Frontal cortex (tissue), 4 donors: ENCODE data around the gene DAGLB. TPM values are rescaled to one million over a fixed set of nuclear protein-coding genes. Genes with fewer than 3 reads are reported as not detected.
"Not testable (repeated sequence)": the region's sequence is repeated elsewhere in the genome, so short reads cannot be mapped to it uniquely, and the experiment has no call there.

Experiments used
- DNase-seq, 2 donors: peaks; one replicate each; pipeline ENCODE4 v3.0.0; 2012; ENCODE audit warnings: low spot score in 2 of 2
- FAIRE-seq: peaks from 2 replicates; lab custom pipeline; 2012; peaks lifted over from hg19 to GRCh38; lab: Jason Lieb, UNC
- total RNA-seq: library from RNA; depleted of rRNA; stranded (reverse); fragments of >200 nt; gene quantifications from one replicate; pipeline ENCODE4 v1.2.3, GENCODE V29; 2014
- donor health status: control.
- donor health status: control.
- donor health status: control.

DAGLB gene
- total RNA-seq, 1 donor from 2014 or later = 25.7 TPM

DNA sequence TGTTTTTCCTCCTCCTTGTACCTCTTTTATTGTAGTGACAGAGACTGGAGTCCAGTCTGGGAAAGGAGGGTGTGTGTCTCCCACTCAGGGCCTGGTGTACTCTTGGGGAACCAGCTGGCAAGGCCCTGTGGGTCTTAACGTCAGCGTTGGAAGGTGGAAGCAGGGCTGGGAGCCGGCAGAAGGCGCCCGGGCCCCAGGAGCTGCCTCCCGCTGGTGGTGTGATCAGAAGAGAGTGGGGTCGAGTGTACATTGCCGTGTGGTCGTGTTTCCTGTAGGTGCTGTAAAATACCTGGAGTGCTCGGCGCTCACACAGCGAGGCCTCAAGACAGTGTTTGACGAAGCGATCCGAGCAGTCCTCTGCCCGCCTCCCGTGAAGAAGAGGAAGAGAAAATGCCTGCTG is 45.7 kb downstream of the DAGLB start:
- no peak for DNase-seq
- FAIRE-seq = no peak

DNA sequence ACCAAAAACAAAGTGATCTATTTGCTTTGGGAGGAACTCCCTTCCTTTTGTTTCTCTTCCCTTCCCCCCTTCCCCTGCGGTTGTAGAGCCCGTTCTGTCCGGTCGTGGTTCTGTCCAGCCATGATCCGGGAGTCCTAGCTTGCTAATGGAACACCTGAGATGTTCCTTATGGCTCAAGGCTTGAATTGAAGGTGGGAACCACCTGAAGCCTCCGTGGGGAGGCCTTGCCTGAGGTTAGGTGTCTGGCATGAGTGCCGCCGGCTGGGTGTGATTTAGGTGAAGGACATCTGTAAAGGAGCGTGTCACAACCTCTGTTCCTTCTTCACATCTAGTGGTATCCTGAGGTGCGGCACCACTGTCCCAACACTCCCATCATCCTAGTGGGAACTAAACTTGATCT is 46.2 kb downstream of the DAGLB start:
- DNase-seq = no peak
- no peak for FAIRE-seq

DNA sequence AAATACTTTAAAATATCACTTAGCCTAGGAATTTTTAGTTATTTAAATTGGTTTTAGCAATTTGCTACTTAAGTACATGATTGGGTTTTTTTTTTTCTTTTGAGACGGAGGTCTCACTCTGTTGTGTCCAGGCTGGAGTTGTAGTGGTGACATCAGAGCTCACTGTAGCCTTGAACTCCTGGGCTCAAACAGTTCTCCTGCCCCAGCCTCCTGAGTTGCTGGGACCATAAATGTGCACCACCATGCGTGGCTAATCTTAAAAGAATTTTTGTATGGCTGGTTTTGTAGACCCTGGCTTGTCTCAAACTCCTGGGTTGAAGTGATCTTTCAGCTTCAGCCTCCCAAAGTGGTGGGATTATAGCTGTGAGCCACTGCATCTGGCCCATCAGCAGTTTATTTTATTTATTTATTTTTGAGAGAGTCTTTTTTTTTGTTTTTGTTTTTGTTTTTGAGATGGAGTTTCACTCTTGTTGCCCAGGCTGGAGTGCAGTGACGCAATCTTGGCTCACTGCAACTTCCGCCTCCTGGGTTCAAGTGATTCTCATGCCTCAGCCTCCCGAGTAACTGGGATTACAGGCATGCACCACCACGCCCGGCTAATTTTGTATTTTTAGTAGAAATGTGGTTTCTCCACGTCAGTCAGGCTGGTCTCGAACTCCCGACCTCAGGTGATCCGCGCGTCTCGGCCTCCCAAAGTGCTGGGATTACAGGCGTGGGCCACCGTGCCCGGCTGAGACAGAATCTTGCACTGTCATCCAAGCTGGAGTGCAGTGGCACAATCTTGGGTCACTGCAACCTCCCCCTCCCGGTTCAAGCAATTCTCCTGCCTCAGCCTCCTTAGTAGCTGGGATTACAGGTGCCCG is 47.3 kb downstream of the DAGLB start:
- not testable (repeated sequence) for DNase-seq, FAIRE-seq

DNA sequence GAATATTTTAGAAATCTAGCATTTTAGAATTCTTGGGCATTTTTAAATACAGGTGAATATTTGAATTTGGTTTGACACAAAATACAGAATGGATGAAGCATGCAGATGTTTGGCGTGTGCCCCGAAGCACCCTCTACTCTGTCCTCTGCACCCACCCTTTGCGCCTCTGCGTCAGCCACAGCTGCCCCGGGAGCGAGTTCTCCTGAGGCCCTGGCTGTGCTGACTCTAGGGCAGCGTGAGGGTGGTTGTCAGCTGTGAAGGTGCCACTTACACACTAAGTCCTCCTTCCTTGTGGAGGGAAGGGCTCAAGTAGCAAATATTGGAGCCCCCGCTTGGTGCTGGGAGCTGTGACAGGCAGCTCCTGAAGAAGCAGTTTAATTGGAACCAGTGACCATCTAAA is 48.4 kb downstream of the DAGLB start:
- no peak for FAIRE-seq
- DNase-seq = no peak

DNA sequence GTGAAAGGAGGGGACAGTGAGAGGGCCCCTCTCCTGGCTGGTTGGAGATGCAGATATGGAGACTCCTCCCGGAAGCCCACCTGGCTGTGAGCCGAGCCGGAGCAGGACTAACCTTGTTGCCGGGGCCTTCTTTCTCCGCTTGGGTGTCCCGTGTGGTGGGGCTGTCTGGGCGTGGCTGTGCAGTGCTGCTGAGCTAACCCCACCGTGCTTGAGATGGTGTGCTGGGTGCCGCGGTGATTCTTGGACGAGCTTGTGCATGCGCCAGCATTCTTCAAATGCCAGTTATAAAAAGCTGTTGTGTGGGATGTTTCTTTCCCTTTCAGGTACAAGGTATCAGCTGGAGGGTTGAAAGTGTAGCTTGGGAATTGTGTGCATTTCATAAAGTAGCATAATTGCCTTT is 48.8 kb downstream of the DAGLB start:
- DNase-seq (no peak), FAIRE-seq (no peak)

DNA sequence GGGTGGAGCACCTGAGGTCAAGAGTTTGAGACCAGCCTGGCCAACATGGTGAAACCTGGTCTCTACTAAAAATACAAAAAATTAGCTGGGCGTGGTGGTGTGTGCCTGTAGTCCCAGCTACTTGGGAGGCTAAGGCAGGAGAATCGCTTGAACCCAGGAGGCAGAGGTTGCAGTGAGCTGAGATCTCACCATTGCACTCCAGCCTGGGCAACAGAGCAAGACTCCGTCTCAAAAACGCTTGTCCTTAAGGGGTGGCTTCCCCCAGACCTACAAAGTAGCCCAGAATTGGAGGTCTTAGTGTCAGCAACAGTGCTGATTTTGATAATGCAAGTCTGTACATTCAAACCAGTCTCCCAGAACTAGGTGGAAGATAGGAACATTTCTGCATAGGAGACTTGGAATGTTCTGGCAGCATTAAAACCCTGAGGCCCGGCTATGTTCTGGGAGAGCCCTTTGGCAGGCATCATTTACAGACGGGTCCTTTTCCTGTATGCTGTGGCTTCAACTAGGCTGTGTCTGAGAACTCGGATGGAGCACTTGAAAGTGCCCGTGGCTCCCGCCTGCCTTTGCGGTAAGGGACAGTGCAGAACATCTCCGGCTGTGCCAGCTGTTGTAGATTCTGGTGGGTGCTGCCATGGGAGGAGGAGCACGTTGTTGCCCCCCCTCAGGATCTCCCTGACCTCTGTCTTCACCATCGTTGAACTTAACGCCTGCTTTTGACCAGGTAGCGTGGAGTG is 49.8 kb downstream of the DAGLB start:
- not testable (repeated sequence) for DNase-seq, FAIRE-seq

DNA sequence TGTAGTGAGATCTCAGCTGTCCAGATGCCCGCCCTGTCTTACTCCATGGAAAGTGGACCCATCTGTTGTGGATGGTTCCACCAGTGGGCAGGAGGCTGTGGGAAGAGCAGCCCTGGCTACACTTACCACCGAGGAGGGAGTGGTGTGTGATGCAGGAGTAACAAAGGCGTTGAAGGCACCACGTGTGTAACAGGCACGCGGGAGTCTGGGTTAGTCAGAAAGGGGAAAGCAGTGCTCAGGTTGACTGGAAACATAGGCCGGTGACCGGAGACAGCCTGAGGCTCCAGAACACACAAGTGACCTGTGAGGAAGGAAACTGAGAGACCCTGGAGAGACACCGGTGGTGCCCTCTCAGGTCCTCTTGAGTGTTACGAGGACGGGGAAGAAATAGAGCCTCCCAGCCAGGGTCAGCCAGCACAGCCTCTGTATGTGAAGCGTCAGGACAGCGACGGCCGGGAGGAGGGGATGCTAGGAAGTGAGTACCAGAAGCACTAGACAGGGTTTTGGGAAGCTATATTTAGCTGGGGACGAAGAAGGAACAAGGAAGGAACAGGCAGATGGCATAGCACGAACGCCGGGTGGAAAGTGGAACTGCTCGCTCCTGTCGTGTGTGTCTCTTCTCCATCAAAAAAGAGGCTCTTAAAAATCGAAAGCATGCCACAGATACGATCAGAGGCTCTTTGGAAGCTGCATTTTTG is 51.7 kb downstream of the DAGLB start:
- DNase-seq (no peak), FAIRE-seq (no peak)

DNA sequence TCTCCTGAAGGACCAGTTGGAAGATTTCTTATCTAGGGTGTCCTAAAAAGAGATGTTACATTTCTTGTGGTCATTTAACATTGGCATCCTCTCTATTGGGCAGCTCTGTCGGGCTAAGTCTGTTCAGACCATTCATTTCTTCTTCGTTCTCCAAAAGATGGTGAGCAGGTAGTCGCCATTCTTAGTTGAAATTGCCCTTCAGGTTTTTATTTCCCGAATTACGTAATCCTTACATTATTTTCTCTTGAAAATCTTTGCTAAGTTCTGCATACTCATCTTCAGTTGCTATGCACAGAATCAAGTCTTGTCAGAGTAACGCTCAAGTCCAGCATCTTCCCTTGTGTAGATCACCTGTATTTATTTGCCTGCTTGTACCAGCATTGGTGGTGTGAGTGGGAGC is 53.6 kb downstream of the DAGLB start:
- FAIRE-seq (no peak), DNase-seq (no peak)

DNA sequence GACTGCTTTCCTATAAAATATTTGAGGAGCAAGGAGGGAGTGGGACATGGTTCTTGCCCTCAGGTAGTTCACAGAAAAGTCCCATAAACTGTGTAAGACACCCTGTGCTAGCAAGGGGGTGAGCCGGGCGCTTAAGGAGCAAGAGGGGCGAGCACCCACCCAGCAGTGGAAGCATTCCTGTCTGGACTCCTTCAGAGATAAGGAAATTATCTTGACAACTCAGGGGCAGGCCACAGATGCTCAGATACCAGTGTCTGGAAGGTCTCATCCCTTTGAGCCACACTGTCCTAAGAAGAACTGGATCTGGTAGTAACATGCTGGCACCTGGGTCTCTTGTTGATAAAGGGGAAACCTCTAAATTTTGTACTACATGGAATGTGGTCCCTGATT is 54.1 kb downstream of the DAGLB start:
- DNase-seq (no peak), FAIRE-seq (no peak)

DNA sequence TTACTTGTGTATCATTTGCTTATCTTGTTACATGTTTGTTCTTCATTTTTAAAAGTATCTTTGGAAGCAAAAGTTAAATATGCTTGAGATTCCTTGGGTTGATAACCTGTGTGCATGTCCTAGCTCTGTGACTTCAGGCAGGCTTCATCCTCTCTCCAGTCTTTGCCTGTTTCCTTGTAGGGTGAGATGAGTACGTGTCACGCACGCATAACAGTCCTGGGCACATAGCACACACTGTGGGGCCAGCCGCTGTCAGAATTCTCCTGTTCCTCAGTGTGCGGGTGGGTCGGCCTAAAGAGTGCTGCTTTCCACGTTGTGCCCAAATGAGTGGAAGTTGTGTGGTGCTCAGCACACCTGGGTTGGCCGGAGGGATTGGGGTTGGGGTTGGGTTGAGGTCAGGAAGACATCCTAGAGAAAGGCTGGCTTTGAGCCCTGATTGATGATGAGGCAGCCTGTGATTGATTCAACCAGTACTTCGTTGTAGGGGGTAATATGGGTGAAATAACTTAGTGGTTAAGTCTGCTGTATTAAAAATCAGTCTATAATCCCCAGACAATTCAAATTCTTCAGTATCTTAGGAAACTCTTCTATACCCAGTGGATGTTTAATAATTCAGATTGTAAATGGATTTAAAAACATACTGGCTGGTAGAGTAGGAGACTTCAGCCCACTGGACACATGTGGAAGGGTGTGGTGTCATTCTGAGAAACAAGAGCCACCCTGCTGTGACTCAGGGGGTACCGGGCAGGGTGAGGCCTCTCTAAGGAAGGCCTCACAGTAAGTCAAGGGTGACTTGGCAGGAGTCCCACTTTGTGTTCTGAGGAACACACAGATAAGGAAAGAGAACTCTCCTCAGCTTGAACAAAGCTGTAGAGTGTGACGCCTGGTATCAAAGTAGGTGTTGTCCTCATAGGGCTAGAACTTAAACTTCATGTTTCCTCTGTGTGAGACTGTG is 54.8 kb downstream of the DAGLB start:
- FAIRE-seq = no peak
- no peak for DNase-seq

DNA sequence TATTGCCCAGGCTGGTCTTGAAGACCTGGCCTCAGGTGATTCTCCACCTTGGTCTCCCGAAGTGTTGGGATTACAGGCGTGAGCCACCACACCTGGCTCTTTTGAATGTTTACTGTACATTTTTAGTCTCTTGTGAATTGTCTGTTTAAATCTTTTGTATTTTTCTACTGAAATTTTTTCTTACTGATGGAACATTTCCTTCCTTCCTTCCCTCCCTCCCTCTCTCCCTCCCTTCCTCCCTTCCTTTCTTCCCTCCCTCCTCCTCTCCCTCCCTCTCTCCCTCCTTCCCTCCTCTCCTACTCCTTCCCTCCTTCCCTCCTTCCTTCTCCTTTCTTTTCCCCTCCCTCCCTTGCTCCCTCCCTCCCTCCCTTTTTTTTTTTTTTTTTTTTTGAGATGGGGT is 58.0 kb downstream of the DAGLB start:
- DNase-seq (no peak), FAIRE-seq (no peak)

DNA sequence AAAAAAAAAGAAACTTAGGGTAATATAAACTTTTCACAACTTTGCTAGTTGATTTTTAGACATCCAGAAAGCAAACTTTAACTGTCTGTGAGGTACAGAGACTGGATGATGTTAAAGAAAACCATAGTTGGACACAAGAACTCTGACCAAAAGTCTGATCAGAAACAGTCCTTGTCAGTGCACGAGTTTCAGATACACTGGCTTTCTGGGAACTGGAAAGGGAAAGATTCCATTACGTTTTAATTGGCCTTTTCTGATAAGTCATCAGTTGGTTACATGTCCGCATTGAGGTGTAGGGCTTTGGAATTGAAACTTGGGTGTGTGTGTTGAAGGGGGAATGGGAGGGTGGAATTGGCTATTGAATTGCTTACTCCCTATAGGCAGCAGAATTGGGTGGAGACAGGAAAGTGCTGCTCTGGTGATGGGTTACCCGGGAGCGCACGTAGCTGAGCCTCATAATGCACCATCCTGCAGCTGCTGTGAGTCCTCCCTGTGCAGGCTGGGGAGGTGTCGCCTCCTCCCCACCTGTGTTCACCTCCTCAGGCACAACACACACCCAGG is 59.9 kb downstream of the DAGLB start:
- FAIRE-seq (no peak), DNase-seq (no peak)

DNA sequence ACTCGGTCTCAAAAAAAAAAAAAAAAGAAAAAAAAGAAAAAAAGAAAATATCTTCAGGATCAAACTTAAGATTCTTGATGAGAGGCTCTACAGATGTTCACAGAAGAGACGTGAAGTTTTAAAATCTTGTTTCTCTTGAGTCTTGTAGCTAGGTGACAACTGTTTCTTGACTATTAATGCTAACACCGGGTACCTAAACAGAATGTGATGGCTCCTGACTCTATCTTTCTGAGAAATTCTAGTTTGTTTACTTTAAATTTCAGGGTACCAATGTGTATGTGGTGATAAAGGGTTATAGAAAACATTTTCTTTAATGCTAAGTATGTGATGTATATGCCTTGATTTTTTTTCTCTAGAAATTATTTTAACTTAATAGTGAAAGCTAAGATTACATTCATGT is 61.0 kb downstream of the DAGLB start:
- no peak for DNase-seq
- FAIRE-seq = no peak

DNA sequence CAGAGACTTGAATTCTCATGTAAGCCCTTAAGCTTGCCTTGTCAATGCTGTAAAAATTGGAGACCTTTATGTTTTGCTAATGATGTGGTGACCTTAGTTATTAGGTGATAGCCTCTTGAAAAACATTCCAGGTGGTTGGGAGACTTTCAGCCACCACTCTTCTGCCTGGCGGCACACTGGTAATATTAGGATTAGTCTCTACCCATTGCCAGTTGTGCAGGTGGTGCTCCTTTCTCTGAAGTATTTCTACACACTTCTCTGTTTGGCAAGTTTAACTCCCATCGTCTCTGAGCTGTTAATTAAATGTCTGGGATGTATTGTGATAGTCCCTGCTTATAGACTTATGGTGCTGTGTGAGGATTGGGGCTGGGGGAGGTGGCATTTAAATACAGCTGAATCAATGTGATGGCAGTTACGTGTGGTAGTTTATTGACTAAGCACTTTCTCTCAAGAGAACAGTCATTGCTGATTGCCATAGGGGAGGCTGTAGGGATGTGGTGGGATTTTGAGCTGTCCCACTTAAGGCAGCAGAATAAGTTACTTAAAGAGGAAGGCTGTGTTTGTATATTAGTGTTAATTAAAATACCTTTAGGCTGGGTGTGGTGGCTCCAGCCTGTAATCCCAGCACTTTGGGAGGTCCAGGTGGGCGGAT is 61.7 kb downstream of the DAGLB start:
- FAIRE-seq = no peak
- no peak for DNase-seq

DNA sequence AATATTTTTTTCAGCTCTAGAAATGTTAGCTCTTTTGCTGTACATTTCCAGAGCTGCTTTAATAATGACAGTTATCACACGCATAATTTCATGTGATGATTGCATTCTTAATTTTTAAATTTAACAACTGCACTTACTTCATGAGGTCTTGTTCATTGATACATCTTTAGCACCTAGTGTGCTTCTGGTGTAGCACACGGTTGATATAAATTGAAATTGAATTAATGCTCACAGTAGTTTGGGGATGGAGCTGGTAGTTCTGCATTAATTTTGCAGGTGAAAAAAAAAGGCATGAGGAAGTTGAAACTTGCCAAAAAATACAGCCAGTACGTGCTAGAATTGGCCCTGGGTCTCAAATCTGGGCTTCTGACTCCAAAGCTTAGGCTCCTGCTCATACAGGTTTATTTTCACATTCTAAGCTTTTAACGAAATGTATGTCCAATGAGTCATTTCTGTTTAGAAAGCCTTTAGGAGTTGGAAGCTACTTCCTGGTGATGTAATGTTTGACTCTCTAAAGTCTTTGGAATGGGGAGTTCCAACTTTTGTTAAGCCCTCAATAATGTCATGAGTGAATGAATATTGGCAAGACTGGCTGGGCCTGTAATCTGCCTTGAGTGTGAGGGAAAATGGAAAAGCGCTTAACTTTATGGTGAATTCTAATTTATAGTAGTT is 62.5 kb downstream of the DAGLB start:
- no peak for FAIRE-seq
- no peak for DNase-seq

DNA sequence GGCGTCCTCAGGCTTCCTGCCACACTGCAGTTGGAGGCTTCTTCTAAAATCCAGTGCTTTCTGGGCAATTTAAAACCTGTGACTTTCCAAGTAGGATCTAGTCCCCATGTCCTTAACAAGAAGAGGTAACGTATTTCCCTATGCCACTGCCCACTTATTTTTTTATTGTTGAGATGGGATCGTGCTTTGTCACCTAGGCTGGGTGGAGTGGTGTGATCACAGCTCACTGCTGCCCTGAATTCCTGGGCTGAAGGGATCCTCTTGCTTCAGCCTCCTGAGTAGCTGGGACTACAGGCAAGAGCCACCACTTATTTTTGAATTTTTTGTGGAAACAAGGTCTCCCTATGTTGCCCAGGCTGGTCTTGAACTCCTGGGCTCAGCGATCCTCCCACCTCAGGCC is 63.4 kb downstream of the DAGLB start:
- DNase-seq = no peak
- FAIRE-seq = no peak

DNA sequence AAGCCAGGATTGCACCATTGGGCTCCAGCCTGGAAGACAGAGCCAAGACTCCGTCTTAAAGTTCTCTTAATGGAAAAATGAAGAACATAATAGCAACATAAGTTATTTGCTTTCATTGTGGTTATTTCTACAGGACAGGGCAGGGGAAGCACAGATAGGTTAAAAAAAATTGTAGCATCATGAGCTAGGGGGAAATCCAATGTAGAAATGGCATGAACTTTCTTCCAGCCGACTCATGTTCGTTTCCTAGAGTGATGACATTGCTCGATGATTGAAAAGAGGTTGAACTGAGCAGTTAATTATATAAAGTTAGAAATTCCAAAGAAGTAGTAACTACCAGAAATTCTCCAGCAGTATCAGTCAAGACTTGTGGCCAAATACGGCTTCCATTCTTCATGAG is 64.9 kb downstream of the DAGLB start:
- FAIRE-seq (no peak), DNase-seq (no peak)

DNA sequence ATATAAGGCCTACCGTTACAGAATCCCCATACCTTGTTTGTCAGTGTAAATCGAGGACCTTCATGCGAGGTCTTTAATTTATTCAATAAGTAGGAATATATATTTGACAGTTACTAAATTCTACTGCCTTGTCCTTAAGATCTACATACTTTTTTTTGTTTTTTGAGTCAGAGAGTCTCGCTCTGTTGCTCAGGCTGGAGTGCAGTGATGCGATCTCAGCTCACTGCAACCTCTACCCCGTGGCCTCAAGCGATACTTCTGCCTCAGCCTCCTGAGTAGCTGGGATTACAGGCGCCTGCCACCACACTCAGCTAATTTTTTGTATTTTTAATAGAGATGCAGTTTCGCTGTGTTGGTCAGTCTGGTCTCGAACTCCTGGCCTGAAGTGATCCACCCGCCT is 65.9 kb downstream of the DAGLB start:
- FAIRE-seq, DNase-seq: not testable (repeated sequence)
